Activated CD4-positive, alpha-beta memory T cell treated with anti-CD3 and anti-CD28 coated beads for 36 hours (primary cell): ENCODE data around the gene GKN2. TPM values are rescaled to one million over a fixed set of nuclear protein-coding genes. Genes with fewer than 3 reads are reported as not detected.

Experiments
- CTCF ChIA-PET: fragments of 350-600 bp; sonication (Branson Sonifier 250); formaldehyde crosslinking; loops from one replicate; lab custom pipeline; 2021; ENCODE audit warnings: antibody characterized with exemption, inconsistent platforms; lab: Charles Lee
- POLR2A ChIA-PET: fragments of 350-600 bp; sonication (Branson Sonifier 250); formaldehyde crosslinking; loops from one replicate; lab custom pipeline; 2021; ENCODE audit warnings: antibody characterized with exemption; lab: Charles Lee
- DNase-seq: peaks from one replicate; pipeline ENCODE4 v3.0.0-alpha.2; 2020
- H3K27ac Mint-ChIP-seq: one replicate; pipeline ENCODE4 v1.8.0; 2021; ENCODE audit warnings: mixed read lengths
- H3K27me3 Mint-ChIP-seq: one replicate; pipeline ENCODE4 v1.8.0; 2021; ENCODE audit warnings: mixed read lengths
- H3K36me3 Mint-ChIP-seq: one replicate; pipeline ENCODE4 v1.8.0; 2021; ENCODE audit warnings: mixed read lengths
- H3K4me1 Mint-ChIP-seq: one replicate; pipeline ENCODE4 v1.8.0; 2021; ENCODE audit warnings: low read depth, mixed read lengths
- H3K4me3 Mint-ChIP-seq: one replicate; pipeline ENCODE4 v1.8.0; 2021; ENCODE audit warnings: mild to moderate bottlenecking, mixed read lengths
- H3K9me3 Mint-ChIP-seq: one replicate; pipeline ENCODE4 v1.8.0; 2021; ENCODE audit warnings: mixed read lengths
- intact Hi-C: fragments of 100-400 bp; cut with micrococcal nuclease; formaldehyde crosslinking; loops from one replicate; pipeline ENCODE4 v1.15.1; 2023
- total RNA-seq, 2 experiments: library from RNA; stranded (reverse); gene quantifications; one replicate each; pipeline ENCODE4 v1.2.3, GENCODE V29; 2021

GKN2 gene
- total RNA-seq, 2 experiments from 2014 or later, result not detected

GRCh38 chr2:68977453-68977852, 24.8 kb upstream of the GKN2 start:
- H3K27ac Mint-ChIP-seq, result no peak overlapping the region
- no peak for DNase-seq
- H3K4me1 Mint-ChIP-seq, result no peaks in the 10 kb centered on the region
- CTCF ChIA-PET, result interaction anchor here (2.1 kb wide), 1 partner anchor 34 kb away, joined by 7 read pairs; no protein-coding TSS in a partner anchor
- H3K36me3 Mint-ChIP-seq, result no peaks in the 10 kb centered on the region
- no peaks in the 10 kb centered on the region for H3K9me3 Mint-ChIP-seq
- no peak overlapping the region for H3K4me3 Mint-ChIP-seq
- peaks cover 20% of the 10 kb centered on the region for H3K27me3 Mint-ChIP-seq
- POLR2A ChIA-PET, result no interaction called here
- intact Hi-C loops, result no loop called here

- no peaks in the 10 kb centered on the region for H3K9me3 Mint-ChIP-seq
- POLR2A ChIA-PET, result no interaction called here
- DNase-seq, result no peak
- no peak overlapping the region for H3K27ac Mint-ChIP-seq
- H3K27me3 Mint-ChIP-seq, result peaks cover 18% of the 10 kb centered on the region
- no peaks in the 10 kb centered on the region for H3K36me3 Mint-ChIP-seq
- CTCF ChIA-PET, result interaction anchor here (2.1 kb wide), 1 partner anchor 33 kb away, joined by 7 read pairs; no protein-coding TSS in a partner anchor
- intact Hi-C loops, result no loop called here
- H3K4me1 Mint-ChIP-seq, result no peaks in the 10 kb centered on the region
- no peak overlapping the region for H3K4me3 Mint-ChIP-seq
Measured at GRCh38 chr2:68975844-68976243, 23.2 kb upstream of the GKN2 start.

GRCh38 chr2:68974946-68975665, 22.4 kb upstream of the GKN2 start:
- ChIA-PET CTCF (interaction anchor here (2.1 kb wide), 1 partner anchor 32 kb away, joined by 7 read pairs; no protein-coding TSS in a partner anchor), POLR2A (no interaction called here)
- Mint-ChIP-seq H3K36me3 (no peaks in the 10 kb centered on the region), H3K9me3 (no peaks in the 10 kb centered on the region), H3K4me1 (no peaks in the 10 kb centered on the region), H3K27me3 (peaks cover 18% of the 10 kb centered on the region), H3K27ac (no peak overlapping the region), H3K4me3 (no peak overlapping the region)
- intact Hi-C loops, result no loop called here
- no peak for DNase-seq

DNA sequence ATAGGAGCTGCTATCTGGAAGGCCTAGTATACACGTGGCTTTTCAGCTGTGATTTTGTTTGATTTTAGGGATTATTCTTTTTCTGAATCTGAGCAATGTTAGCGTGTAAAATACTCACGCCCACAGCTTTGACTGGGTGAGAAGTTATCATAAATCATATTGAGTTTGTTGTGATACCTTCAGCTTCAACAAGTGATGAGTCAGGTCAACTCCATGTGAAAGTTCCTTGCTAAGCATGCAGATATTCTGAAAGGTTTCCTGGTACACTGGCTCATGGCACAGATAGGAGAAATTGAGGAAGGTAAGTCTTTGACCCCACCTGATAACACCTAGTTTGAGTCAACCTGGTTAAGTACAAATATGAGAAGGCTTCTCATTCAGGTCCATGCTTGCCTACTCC, 21.6 kb upstream of the GKN2 start, which contains the start of gene GKN1:
GKN1 (plus strand) TSS at position 386 of the 400 bp plus-strand sequence. CDS start 42 bp downstream, outside the sequence.
- peaks cover 15% of the 10 kb centered on the region for H3K27me3 Mint-ChIP-seq
- H3K4me1 Mint-ChIP-seq, result no peaks in the 10 kb centered on the region
- no peak within 1 kb of the TSS for H3K27ac Mint-ChIP-seq
- ChIA-PET POLR2A (no interaction called here), CTCF (no interaction called here)
- H3K9me3 Mint-ChIP-seq, result no peaks in the 10 kb centered on the region
- no peak for DNase-seq
- intact Hi-C loops, result no loop called here
- H3K4me3 Mint-ChIP-seq, result no peak within 1 kb of the TSS
- H3K36me3 Mint-ChIP-seq, result no peaks in the 10 kb centered on the region

DNA sequence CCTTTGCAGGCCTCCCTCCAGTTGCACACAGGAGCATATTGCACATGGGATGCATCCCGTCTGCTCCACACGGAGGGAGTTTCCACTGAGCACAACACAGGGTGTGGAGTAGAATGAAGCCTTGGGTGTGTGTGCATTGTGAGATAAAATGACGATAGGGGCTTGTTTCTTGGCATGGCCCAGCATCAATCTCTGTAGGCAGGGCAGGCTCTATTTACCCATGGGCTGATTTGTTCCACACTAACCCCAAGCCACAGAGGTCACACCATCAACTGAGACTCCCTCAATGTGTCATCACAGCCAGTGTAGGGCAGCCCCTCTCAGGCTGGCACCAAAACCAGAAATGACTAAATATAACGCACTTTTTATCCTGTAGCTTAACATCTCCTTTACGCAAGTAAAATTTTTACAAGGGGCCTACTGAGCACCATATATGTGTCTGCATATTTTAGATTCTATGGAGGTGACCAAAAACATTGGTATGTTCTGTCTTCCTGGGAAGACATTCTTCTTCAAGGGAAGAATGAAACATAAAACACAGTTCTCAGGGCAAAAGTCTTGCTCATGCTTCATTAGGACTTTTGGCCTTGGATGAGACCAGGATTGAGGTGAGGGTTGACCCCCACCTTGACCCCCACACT, 19.0 kb upstream of the GKN2 start:
- Mint-ChIP-seq H3K9me3 (no peaks in the 10 kb centered on the region), H3K4me1 (no peaks in the 10 kb centered on the region), H3K4me3 (no peak overlapping the region), H3K27ac (no peak overlapping the region), H3K36me3 (no peaks in the 10 kb centered on the region), H3K27me3 (peaks cover 10% of the 10 kb centered on the region)
- peak; percentile 13 for DNase-seq
- CTCF ChIA-PET, result no interaction called here
- intact Hi-C loops, result no loop called here
- POLR2A ChIA-PET, result no interaction called here

GRCh38 chr2:68970566-68971265, 18.0 kb upstream of the GKN2 start:
- Mint-ChIP-seq H3K27me3 (peaks cover 10% of the 10 kb centered on the region), H3K9me3 (no peaks in the 10 kb centered on the region), H3K4me3 (no peak overlapping the region), H3K4me1 (no peaks in the 10 kb centered on the region), H3K36me3 (no peaks in the 10 kb centered on the region), H3K27ac (no peak overlapping the region)
- ChIA-PET CTCF (no interaction called here), POLR2A (no interaction called here)
- DNase-seq, result no peak
- intact Hi-C loops, result no loop called here

- peaks cover 9% of the 10 kb centered on the region for H3K27me3 Mint-ChIP-seq
- POLR2A ChIA-PET, result no interaction called here
- H3K36me3 Mint-ChIP-seq, result no peaks in the 10 kb centered on the region
- intact Hi-C loops, result no loop called here
- DNase-seq, result no peak
- CTCF ChIA-PET, result no interaction called here
- no peak overlapping the region for H3K27ac Mint-ChIP-seq
- H3K9me3 Mint-ChIP-seq, result no peaks in the 10 kb centered on the region
- H3K4me1 Mint-ChIP-seq, result no peaks in the 10 kb centered on the region
- no peak overlapping the region for H3K4me3 Mint-ChIP-seq
Measured at GRCh38 chr2:68969736-68970490, 17.2 kb upstream of the GKN2 start.

GRCh38 chr2:68968221-68968620, 15.5 kb upstream of the GKN2 start:
- intact Hi-C loops, result no loop called here
- ChIA-PET CTCF (interaction anchor here (0.8 kb wide), 1 partner anchor 300 kb away, joined by 3 read pairs; no protein-coding TSS in a partner anchor), POLR2A (no interaction called here)
- no peaks in the 10 kb centered on the region for H3K36me3 Mint-ChIP-seq
- no peak overlapping the region for H3K27ac Mint-ChIP-seq
- peaks cover 9% of the 10 kb centered on the region for H3K27me3 Mint-ChIP-seq
- H3K9me3 Mint-ChIP-seq, result no peaks in the 10 kb centered on the region
- no peaks in the 10 kb centered on the region for H3K4me1 Mint-ChIP-seq
- no peak for DNase-seq
- no peak overlapping the region for H3K4me3 Mint-ChIP-seq

DNA sequence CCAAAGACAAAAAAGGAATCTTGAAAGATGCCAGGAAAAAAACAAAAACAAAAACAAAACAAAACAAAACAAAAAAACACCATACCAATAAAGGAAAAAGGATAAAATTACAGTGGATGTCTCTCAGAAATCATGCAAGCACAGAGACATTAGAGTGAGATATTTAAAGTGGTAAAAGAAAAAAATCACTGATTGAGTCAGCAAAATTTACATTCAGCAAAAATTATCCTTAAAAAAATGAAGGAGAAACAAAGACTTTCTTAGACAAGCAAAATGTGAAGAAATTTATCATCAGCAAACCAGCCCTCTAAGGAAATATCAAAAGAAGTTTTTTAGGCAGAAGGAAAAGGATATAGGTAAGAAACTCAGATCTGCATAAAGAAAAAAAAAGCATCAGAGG, 11.6 kb upstream of the GKN2 start:
- H3K36me3 Mint-ChIP-seq, result no peaks in the 10 kb centered on the region
- no peak overlapping the region for H3K4me3 Mint-ChIP-seq
- POLR2A ChIA-PET, result interaction anchor here (0.6 kb wide), 1 partner anchor 323 kb away, joined by 3 read pairs; no protein-coding TSS in a partner anchor

DNA sequence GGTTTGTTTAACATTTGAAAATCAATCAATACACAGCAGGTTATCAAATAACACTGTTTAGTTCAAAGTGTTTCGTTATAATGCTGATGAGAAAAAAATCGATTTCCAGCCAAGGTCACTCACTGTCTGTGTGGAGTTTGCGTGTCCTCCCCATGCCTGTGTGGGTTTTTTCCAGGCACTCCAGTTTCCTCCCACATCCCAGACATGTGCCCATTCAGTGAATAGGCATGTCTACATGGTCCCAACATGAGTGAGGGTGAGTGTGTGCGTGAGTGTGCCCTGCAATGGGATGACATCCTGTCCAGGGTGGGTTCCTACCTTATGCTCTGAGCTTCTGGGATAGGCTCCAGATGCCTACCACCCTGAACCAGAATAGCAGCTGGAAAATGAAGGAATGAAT, 8.7 kb upstream of the GKN2 start:
- CTCF ChIA-PET, result no interaction called here
- POLR2A ChIA-PET, result interaction anchor here (0.6 to 0.7 kb wide), 2 partner anchors 266 to 471 kb away, joined by 3 read pairs; no protein-coding TSS in a partner anchor

More for the DNA sequence above, 11.6 kb upstream of the GKN2 start:
- Mint-ChIP-seq H3K27me3 (peaks cover 16% of the 10 kb centered on the region), H3K4me1 (no peaks in the 10 kb centered on the region), H3K27ac (no peak overlapping the region), H3K9me3 (no peaks in the 10 kb centered on the region)
- CTCF ChIA-PET, result no interaction called here
- DNase-seq, result no peak
- intact Hi-C loops, result no loop called here

DNA sequence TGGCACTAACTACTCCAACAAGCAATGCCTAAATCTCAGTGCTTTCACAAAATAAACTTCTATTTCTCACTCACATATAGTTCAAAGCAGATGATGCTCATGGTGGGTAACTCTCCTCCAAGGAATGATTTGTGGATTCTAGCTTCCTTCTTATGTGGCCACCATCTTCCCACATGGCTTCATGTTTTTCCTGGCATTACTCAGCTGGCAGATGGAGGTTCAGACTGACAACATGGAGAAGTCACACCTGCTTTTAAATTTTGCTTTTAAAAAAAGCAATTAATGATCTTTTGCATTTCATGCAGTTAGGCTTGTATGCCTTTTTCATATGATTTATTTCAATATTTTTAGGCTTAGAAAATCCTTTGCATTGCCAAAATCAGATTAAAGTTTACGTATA, 6.3 kb upstream of the GKN2 start:
- DNase-seq, result no peak
- CTCF ChIA-PET, result interaction anchor here (0.9 kb wide), 1 partner anchor 16 kb away, joined by 3 read pairs; no protein-coding TSS in a partner anchor
- H3K4me3 Mint-ChIP-seq, result no peak overlapping the region
- no peaks in the 10 kb centered on the region for H3K4me1 Mint-ChIP-seq
- POLR2A ChIA-PET, result no interaction called here
- peaks cover 11% of the 10 kb centered on the region for H3K27me3 Mint-ChIP-seq
- H3K9me3 Mint-ChIP-seq, result no peaks in the 10 kb centered on the region
- intact Hi-C loops, result no loop called here
- H3K36me3 Mint-ChIP-seq, result no peaks in the 10 kb centered on the region
- H3K27ac Mint-ChIP-seq, result no peak overlapping the region

More for the DNA sequence above, 8.7 kb upstream of the GKN2 start:
- DNase-seq, result no peak
- Mint-ChIP-seq H3K27ac (no peak overlapping the region), H3K36me3 (no peaks in the 10 kb centered on the region), H3K4me3 (no peak overlapping the region), H3K27me3 (peaks cover 13% of the 10 kb centered on the region), H3K9me3 (no peaks in the 10 kb centered on the region), H3K4me1 (no peaks in the 10 kb centered on the region)
- intact Hi-C loops, result no loop called here
